ENCODE data around the gene RGS9. TPM values are rescaled to one million over a fixed set of nuclear protein-coding genes. Genes with fewer than 3 reads are reported as not detected.
A peak's percentile ranks its signal among the peaks of the same experiment; 100 is the strongest.

The RGS9 gene
- total and polyA plus RNA-seq, 10 of the 15 experiments (the other 5 are each of a cell fraction or from before 2014, with no cell fraction given): 1.1 to 10.6 (median 5.6) TPM

GRCh38 chr17:65182233-65182632 is 45.1 kb downstream of the RGS9 start (continued):
- TF ChIP-seq RELB (IDR thresholded peaks at IDR 0.05; ENCODE audit: low read depth) (no peak), USF1 (IDR thresholded peaks at IDR 0.05; ENCODE audit: borderline replicate concordance, extremely low read length, insufficient read depth, low read depth, low read length) (no peak), NRF1 (conservative IDR thresholded peaks at IDR 0.05; ENCODE audit: low read depth, low read length) (no peak), EGR1 (IDR thresholded peaks at IDR 0.05; ENCODE audit: borderline replicate concordance in 1 of 2, low read depth in 2 of 2, low read length in 2 of 2) (no peak), SMC3 (IDR thresholded peaks at IDR 0.05; ENCODE audit: borderline replicate concordance, low read length) (peak; percentile 5; the same call in 1 of the 2 replicates), E2F4 (IDR thresholded peaks at IDR 0.05; ENCODE audit: low read depth, low read length) (no peak), SPI1 (IDR thresholded peaks at IDR 0.05; ENCODE audit: borderline replicate concordance, insufficient read depth, low read depth, low read length) (no peak), BCL11A (IDR thresholded peaks at IDR 0.05; ENCODE audit: low read depth, low read length) (no peak), POU2F2 (IDR thresholded peaks at IDR 0.05; ENCODE audit: borderline replicate concordance, low read depth, low read length) (no peak), MYC (IDR thresholded peaks at IDR 0.05; ENCODE audit: insufficient read depth, insufficient read length, insufficient replicate concordance, low read length, severe bottlenecking) (no peak), RUNX3 (IDR thresholded peaks at IDR 0.05; ENCODE audit: low read length) (peak; percentile 84), MEF2A (IDR thresholded peaks at IDR 0.05; ENCODE audit: insufficient read depth, low read depth, low read length) (no peak), TCF12 (IDR thresholded peaks at IDR 0.05; ENCODE audit: low read depth, low read length) (peak; percentile 72), DPF2 (IDR thresholded peaks at IDR 0.05) (peak; percentile 2), ZNF384 (IDR thresholded peaks at IDR 0.05; ENCODE audit: borderline replicate concordance, low read depth, low read length) (no peak), FOXM1 (IDR thresholded peaks at IDR 0.05; ENCODE audit: low read depth, low read length) (peak; percentile 56; the same call in 1 of the 2 replicates), IRF4 (IDR thresholded peaks at IDR 0.05; ENCODE audit: low read depth, low read length) (no peak), MXI1 (IDR thresholded peaks at IDR 0.05; ENCODE audit: low read depth, low read length) (no peak), PAX5 (IDR thresholded peaks at IDR 0.05; ENCODE audit: borderline replicate concordance, low read depth, low read length) (peak; percentile 98), MTA3 (IDR thresholded peaks at IDR 0.05; ENCODE audit: borderline replicate concordance, low read length) (peak; percentile 86; the same call in 1 of the 2 replicates), MYB (IDR thresholded peaks at IDR 0.05; ENCODE audit: borderline replicate concordance, low read depth, low read length) (0 out of 2 replicates have a peak, but pooled peaks have one; percentile 62), ATF3 (IDR thresholded peaks at IDR 0.05; ENCODE audit: borderline replicate concordance, extremely low read depth, low read depth, low read length) (no peak), HCFC1 (IDR thresholded peaks at IDR 0.05; ENCODE audit: low read length) (no peak; the same call in 1 of the 2 replicates)

Measured in GM12878 (cell line).